ENCODE data around the gene PXYLP1.
A peak's percentile ranks its signal among the peaks of the same experiment; 100 is the strongest.
"Not testable (repeated sequence)": the region's sequence is repeated elsewhere in the genome, so short reads cannot be mapped to it uniquely, and the experiment has no call there.

Gene PXYLP1

GRCh38 chr3:141231101-141231951 lies at the start of gene PXYLP1:
Gene PXYLP1 (plus strand): TSS chr3:141231825. CDS start chr3:141260176, 28,351 bp downstream.
- in situ Hi-C loops (cut with HindIII; ENCODE audit: low pct_ligation_motif_present, low pct_unique_long_range_greater_than_20kb, low sequenced_read_pairs), result no loop called here
- DNase-seq, result peak; percentile 80

- in situ Hi-C loops (cut with HindIII; ENCODE audit: low pct_ligation_motif_present, low pct_unique_long_range_greater_than_20kb, low sequenced_read_pairs), result no loop called here
- no peak for DNase-seq
These were observed 48.0 kb upstream of the PXYLP1 start for GRCh38 chr3:141183606-141184005.

GRCh38 chr3:141184430-141184829 lies 47.2 kb upstream of the PXYLP1 start:
- DNase-seq, result no peak
- in situ Hi-C loops (cut with HindIII; ENCODE audit: low pct_ligation_motif_present, low pct_unique_long_range_greater_than_20kb, low sequenced_read_pairs), result no loop called here

- no peak for DNase-seq
- in situ Hi-C loops (cut with HindIII; ENCODE audit: low pct_ligation_motif_present, low pct_unique_long_range_greater_than_20kb, low sequenced_read_pairs), result no loop called here
These were observed 40.4 kb upstream of the PXYLP1 start for GRCh38 chr3:141191097-141191749.

GRCh38 chr3:141192345-141192744 lies 39.3 kb upstream of the PXYLP1 start:
- DNase-seq, result peak; percentile 88
- in situ Hi-C loops (cut with HindIII; ENCODE audit: low pct_ligation_motif_present, low pct_unique_long_range_greater_than_20kb, low sequenced_read_pairs), result no loop called here

GRCh38 chr3:141193066-141193830 lies 38.4 kb upstream of the PXYLP1 start:
- in situ Hi-C loops (cut with HindIII; ENCODE audit: low pct_ligation_motif_present, low pct_unique_long_range_greater_than_20kb, low sequenced_read_pairs), result no loop called here
- DNase-seq, result no peak

- DNase-seq, result no peak
- in situ Hi-C loops (cut with HindIII; ENCODE audit: low pct_ligation_motif_present, low pct_unique_long_range_greater_than_20kb, low sequenced_read_pairs), result no loop called here
These were observed 30.5 kb upstream of the PXYLP1 start for GRCh38 chr3:141201122-141201521.

GRCh38 chr3:141202682-141203081 lies 28.9 kb upstream of the PXYLP1 start:
- DNase-seq, result no peak
- in situ Hi-C loops (cut with HindIII; ENCODE audit: low pct_ligation_motif_present, low pct_unique_long_range_greater_than_20kb, low sequenced_read_pairs), result no loop called here

GRCh38 chr3:141203866-141204265 lies 27.8 kb upstream of the PXYLP1 start:
- DNase-seq, result no peak
- in situ Hi-C loops (cut with HindIII; ENCODE audit: low pct_ligation_motif_present, low pct_unique_long_range_greater_than_20kb, low sequenced_read_pairs), result no loop called here

GRCh38 chr3:141204343-141204742 lies 27.3 kb upstream of the PXYLP1 start:
- in situ Hi-C loops (cut with HindIII; ENCODE audit: low pct_ligation_motif_present, low pct_unique_long_range_greater_than_20kb, low sequenced_read_pairs), result no loop called here
- no peak for DNase-seq

- DNase-seq; in situ Hi-C loops (cut with HindIII; ENCODE audit: low pct_ligation_motif_present, low pct_unique_long_range_greater_than_20kb, low sequenced_read_pairs): not testable (repeated sequence)
These were observed 20.3 kb upstream of the PXYLP1 start for GRCh38 chr3:141211306-141211705.

- in situ Hi-C loops (cut with HindIII; ENCODE audit: low pct_ligation_motif_present, low pct_unique_long_range_greater_than_20kb, low sequenced_read_pairs), result no loop called here
- DNase-seq, result no peak
These were observed 19.5 kb upstream of the PXYLP1 start for GRCh38 chr3:141212101-141212500.

GRCh38 chr3:141212555-141212954 lies 19.1 kb upstream of the PXYLP1 start:
- in situ Hi-C loops (cut with HindIII; ENCODE audit: low pct_ligation_motif_present, low pct_unique_long_range_greater_than_20kb, low sequenced_read_pairs), result no loop called here
- no peak for DNase-seq

GRCh38 chr3:141216975-141217374 lies 14.7 kb upstream of the PXYLP1 start:
- DNase-seq, result no peak
- in situ Hi-C loops (cut with HindIII; ENCODE audit: low pct_ligation_motif_present, low pct_unique_long_range_greater_than_20kb, low sequenced_read_pairs), result no loop called here

GRCh38 chr3:141217389-141217788 lies 14.2 kb upstream of the PXYLP1 start:
- no peak for DNase-seq
- in situ Hi-C loops (cut with HindIII; ENCODE audit: low pct_ligation_motif_present, low pct_unique_long_range_greater_than_20kb, low sequenced_read_pairs), result no loop called here

- DNase-seq, result no peak
- in situ Hi-C loops (cut with HindIII; ENCODE audit: low pct_ligation_motif_present, low pct_unique_long_range_greater_than_20kb, low sequenced_read_pairs), result no loop called here
These were observed 13.3 kb upstream of the PXYLP1 start for GRCh38 chr3:141218162-141218835.

- in situ Hi-C loops (cut with HindIII; ENCODE audit: low pct_ligation_motif_present, low pct_unique_long_range_greater_than_20kb, low sequenced_read_pairs), result no loop called here
These were observed 12.7 kb upstream of the PXYLP1 start for GRCh38 chr3:141218926-141219325.

GRCh38 chr3:141223673-141224166 lies 7.9 kb upstream of the PXYLP1 start:
- in situ Hi-C loops (cut with HindIII; ENCODE audit: low pct_ligation_motif_present, low pct_unique_long_range_greater_than_20kb, low sequenced_read_pairs), result no loop called here
- no peak for DNase-seq

More at GRCh38 chr3:141218926-141219325, 12.7 kb upstream of the PXYLP1 start:
- DNase-seq, result no peak

Data from ACHN (cell line).